DMS 273 (cell line): ENCODE measurements around the gene FANCC.
A peak's percentile ranks its signal among the peaks of the same experiment; 100 is the strongest.

Experiments
- DNase-seq: peaks from one replicate; lab custom pipeline; 2025; ENCODE audit not compliant: unreplicated experiment; lab: John Stamatoyannopoulos, UW

FANCC gene

DNA sequence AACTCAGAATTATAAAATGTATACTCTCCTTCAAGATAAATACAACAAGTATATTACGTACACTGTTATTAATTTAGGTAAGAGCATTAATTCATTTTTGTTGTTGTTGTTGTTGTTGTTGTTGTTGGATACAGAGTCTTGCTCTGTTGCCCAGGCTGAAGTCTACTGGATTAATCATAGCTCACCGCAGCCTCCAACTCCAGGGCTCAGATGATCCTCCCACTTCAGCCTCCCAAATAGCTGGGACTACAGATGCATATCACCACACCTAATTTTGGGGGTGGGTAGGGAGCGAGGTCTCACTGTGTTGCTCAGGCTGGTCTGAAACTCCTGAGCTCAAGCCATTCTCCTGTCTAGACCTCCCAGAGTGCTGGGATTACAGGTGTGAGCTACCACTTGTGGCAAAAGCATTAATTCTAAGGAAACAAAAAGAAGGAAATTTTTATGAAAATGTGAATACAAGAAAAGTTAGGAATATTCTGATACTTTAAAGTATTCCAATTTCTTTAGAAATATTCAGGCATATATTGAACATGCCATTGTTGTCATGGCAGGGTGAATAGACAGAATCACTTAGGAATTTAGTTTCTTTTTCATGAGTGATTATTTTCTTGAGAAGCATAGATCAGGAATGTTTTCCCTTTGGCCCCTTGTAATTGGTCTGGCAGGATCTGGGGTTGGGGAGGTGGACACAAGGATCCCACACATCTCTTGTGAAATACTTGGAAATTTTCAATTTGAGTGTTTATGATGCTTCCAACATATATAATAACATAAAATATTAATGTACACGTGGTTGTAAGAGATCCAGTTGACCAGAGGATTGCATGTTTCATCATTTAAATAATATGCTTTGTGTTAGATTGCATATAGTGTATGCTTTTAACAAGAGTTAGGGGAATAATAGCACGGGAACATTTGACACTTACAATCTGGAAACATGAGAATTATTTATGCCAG is 263.6 kb downstream of the FANCC start:
- DNase-seq = no peak

GRCh38 chr9:95049761-95050160 is 267.7 kb downstream of the FANCC start:
- peak; percentile 21 for DNase-seq
